Osteocyte (in vitro differentiated cells): Measurements from ENCODE around the gene SCFD2. TPM values are rescaled to one million over a fixed set of nuclear protein-coding genes. Genes with fewer than 3 reads are reported as not detected.

Experiments
- DNase-seq: peaks from one replicate; pipeline ENCODE4 v3.0.0; 2021; ENCODE audit warnings: mixed read lengths; ENCODE audit not compliant: unreplicated experiment; ENCODE audit errors: extremely low spot score
- H3K27ac Mint-ChIP-seq: one replicate; pipeline ENCODE4 v1.8.0; 2021; ENCODE audit warnings: mild to moderate bottlenecking, mixed read lengths; ENCODE audit not compliant: unreplicated experiment
- H3K27me3 Mint-ChIP-seq: one replicate; pipeline ENCODE4 v1.8.0; 2021; ENCODE audit warnings: mixed read lengths; ENCODE audit not compliant: unreplicated experiment
- H3K36me3 Mint-ChIP-seq: one replicate; pipeline ENCODE4 v1.8.0; 2021; ENCODE audit warnings: mixed read lengths; ENCODE audit not compliant: unreplicated experiment
- H3K4me1 Mint-ChIP-seq: one replicate; pipeline ENCODE4 v1.8.0; 2021; ENCODE audit warnings: mixed read lengths; ENCODE audit not compliant: unreplicated experiment
- H3K4me3 Mint-ChIP-seq: one replicate; pipeline ENCODE4 v1.8.0; 2021; ENCODE audit warnings: mild to moderate bottlenecking, moderate library complexity, mixed read lengths; ENCODE audit not compliant: unreplicated experiment
- H3K9me3 Mint-ChIP-seq: one replicate; pipeline ENCODE4 v1.8.0; 2021; ENCODE audit warnings: mixed read lengths; ENCODE audit not compliant: unreplicated experiment
- total RNA-seq: library from RNA; stranded (reverse); gene quantifications from 2 replicates; pipeline ENCODE4 v1.2.1, GENCODE V29; 2021
- TF ChIP-seq, protein P1 (sequence below): fragments of 200-600 bp; sonication (generic); IDR thresholded peaks from 2 replicates; pipeline ENCODE4 v1.5.0; 2021; ENCODE audit warnings: antibody characterized with exemption, mild to moderate bottlenecking, moderate library complexity

Gene SCFD2
- total RNA-seq, 1 donor from 2014 or later = 14.0 TPM

DNA sequence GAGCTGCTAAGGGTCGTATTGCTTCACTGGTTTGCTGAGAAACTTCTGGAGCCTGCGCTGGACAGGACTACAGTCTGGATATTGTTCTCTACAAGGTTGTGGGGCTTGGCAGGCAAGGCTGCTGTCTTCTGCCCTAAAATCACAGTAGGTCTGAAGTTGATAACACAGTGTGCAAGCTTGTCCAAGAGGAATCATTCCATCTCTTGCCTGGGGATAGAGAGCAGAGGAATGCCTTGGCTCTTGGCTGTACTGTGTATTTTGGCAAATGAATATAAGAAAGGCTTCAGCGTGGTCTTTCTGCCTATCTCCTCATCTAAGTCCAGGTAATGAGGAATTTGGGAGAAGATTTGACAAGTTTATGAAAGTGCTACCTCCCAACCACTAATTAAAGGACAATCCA lies 513.1 kb downstream of the SCFD2 start:
- no peak for DNase-seq
- peaks cover 15% of the 10 kb centered on the region for H3K4me1 Mint-ChIP-seq
- TF ChIP-seq, protein P1, sequence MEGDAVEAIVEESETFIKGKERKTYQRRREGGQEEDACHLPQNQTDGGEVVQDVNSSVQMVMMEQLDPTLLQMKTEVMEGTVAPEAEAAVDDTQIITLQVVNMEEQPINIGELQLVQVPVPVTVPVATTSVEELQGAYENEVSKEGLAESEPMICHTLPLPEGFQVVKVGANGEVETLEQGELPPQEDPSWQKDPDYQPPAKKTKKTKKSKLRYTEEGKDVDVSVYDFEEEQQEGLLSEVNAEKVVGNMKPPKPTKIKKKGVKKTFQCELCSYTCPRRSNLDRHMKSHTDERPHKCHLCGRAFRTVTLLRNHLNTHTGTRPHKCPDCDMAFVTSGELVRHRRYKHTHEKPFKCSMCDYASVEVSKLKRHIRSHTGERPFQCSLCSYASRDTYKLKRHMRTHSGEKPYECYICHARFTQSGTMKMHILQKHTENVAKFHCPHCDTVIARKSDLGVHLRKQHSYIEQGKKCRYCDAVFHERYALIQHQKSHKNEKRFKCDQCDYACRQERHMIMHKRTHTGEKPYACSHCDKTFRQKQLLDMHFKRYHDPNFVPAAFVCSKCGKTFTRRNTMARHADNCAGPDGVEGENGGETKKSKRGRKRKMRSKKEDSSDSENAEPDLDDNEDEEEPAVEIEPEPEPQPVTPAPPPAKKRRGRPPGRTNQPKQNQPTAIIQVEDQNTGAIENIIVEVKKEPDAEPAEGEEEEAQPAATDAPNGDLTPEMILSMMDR = no peak
- no peak overlapping the region for H3K27ac Mint-ChIP-seq
- H3K9me3 Mint-ChIP-seq = peaks cover 3% of the 10 kb centered on the region
- H3K4me3 Mint-ChIP-seq = no peak overlapping the region
- peaks cover 7% of the 10 kb centered on the region for H3K27me3 Mint-ChIP-seq
- H3K36me3 Mint-ChIP-seq = peaks cover 1% of the 10 kb centered on the region

DNA sequence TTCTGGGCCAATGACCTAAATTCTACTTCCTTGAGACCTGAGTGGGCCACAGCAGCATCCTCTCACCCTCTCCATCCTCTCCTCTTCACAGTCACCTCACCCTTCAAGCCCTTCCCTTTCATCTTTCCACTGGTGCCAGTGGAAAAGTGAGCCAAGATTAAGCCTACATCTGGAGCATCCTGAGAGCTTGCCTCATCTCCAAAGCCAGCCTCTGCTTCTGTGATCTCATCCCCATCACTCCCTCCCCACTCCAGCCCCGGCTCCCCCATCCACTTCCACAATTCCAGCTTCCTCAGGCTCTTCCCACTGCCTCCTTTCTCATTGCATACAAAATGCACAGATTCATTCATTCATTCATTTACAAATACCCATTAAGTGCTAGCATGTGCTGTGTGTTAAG lies 513.8 kb downstream of the SCFD2 start:
- Mint-ChIP-seq H3K27ac (no peak overlapping the region), H3K4me3 (no peak overlapping the region), H3K36me3 (no peaks in the 10 kb centered on the region), H3K9me3 (no peaks in the 10 kb centered on the region), H3K27me3 (peaks cover 4% of the 10 kb centered on the region), H3K4me1 (peaks cover 15% of the 10 kb centered on the region)
- DNase-seq = no peak
- TF ChIP-seq, protein P1 = no peak

DNA sequence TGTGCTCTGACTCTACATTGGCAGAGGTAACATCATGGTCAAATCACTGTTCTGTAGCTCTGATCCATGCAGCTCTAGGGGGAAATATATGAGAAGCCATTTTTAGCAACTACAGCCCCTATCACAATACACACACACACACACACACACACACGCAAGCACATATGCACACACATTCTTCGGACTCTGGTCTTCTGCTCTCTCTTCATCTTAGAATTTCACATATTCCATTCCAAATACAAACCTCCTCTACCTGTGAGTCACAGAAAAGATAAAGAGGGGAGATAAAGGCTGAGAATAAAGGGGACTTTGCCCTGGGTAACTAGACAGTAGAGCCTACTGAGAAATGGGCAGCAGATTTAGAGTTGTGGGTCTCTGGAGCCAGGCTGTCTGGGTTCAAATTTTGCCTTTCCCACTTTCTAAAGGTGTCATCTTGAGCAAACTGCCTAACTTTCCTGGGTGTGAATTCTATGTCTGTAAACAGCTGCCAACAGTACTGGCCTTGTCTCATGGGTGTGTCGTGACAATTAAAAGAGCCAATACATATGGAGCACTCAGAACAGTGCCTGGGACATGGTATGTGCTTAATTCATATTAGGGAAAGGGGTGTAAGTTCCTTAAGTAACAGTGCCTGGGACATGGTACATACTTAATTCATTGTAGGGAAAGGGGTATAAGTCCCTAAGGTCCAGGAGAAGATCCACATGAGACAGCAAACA lies 515.3 kb downstream of the SCFD2 start:
- no peak for DNase-seq
- Mint-ChIP-seq H3K36me3 (no peaks in the 10 kb centered on the region), H3K4me1 (peaks cover 15% of the 10 kb centered on the region), H3K27ac (no peak overlapping the region), H3K27me3 (peaks cover 3% of the 10 kb centered on the region), H3K9me3 (no peaks in the 10 kb centered on the region), H3K4me3 (no peak overlapping the region)
- TF ChIP-seq, protein P1 = no peak

DNA sequence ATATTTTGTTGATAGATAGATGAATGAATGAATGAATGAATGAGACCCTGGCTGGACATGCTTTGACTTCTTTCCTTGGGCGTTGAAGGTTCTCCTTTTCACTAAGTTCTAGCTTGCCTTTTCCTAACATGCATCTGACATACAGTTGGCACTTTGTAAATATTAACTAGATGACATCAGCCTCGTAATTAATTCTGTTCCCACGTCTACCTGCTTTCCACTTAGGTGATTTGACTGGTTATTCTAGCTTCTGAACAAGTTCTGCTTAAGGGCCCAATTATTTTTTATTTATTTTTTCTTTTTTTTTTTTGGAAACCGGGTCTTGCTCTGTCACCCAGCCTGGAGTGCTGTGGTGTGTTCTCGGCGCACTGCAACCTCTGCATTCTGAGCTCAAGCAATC lies 517.6 kb downstream of the SCFD2 start:
- TF ChIP-seq, protein P1 = no peak
- Mint-ChIP-seq H3K4me1 (peaks cover 9% of the 10 kb centered on the region), H3K9me3 (no peaks in the 10 kb centered on the region), H3K36me3 (no peaks in the 10 kb centered on the region), H3K27ac (no peak overlapping the region), H3K27me3 (peaks cover 3% of the 10 kb centered on the region), H3K4me3 (no peak overlapping the region)
- no peak for DNase-seq

DNA sequence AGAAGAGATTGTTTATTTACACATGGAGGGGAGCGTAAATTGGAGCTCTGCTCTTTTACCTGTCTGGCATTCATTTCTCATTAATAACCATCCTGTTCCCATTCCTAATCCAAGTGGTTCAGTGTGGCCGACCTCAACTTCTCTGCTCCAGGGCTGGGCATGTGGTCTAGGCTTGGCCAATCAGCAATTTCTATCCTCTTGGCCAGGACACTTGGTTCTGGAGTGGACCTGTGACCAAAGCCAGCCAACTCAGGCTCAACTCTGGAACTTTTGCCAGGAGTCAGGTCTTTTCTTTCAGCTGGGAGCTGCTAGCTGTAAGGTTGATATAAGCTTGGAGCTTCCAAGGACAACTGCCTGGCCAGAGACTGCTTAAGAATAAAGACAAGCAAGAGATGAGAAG lies 519.4 kb downstream of the SCFD2 start:
- Mint-ChIP-seq H3K36me3 (no peaks in the 10 kb centered on the region), H3K27ac (no peak overlapping the region), H3K4me3 (no peak overlapping the region), H3K4me1 (no peaks in the 10 kb centered on the region), H3K9me3 (no peaks in the 10 kb centered on the region), H3K27me3 (peaks cover 3% of the 10 kb centered on the region)
- DNase-seq = no peak
- TF ChIP-seq, protein P1 = no peak
